SU-DHL-6 (cell line): ENCODE results near the gene TMED10.

Experiments
- EZH2phosphoT487 ChIP-seq: fragments of 200-600 bp; sonication (generic), shearing (Covaris generic); conservative IDR thresholded peaks from 2 replicates; pipeline ENCODE4 v1.6.1; 2018; ENCODE audit warnings: mild to moderate bottlenecking, antibody characterized with exemption, low read length, moderate library complexity, mixed read lengths
- TF ChIP-seq, protein P1 (sequence below): fragments of 200-600 bp; sonication (generic); IDR thresholded peaks from one replicate; pipeline ENCODE4 v1.5.1; 2017; ENCODE audit warnings: antibody characterized with exemption, mild to moderate bottlenecking, low read length, moderate library complexity; ENCODE audit not compliant: insufficient read depth, poor library complexity, severe bottlenecking

DNA sequence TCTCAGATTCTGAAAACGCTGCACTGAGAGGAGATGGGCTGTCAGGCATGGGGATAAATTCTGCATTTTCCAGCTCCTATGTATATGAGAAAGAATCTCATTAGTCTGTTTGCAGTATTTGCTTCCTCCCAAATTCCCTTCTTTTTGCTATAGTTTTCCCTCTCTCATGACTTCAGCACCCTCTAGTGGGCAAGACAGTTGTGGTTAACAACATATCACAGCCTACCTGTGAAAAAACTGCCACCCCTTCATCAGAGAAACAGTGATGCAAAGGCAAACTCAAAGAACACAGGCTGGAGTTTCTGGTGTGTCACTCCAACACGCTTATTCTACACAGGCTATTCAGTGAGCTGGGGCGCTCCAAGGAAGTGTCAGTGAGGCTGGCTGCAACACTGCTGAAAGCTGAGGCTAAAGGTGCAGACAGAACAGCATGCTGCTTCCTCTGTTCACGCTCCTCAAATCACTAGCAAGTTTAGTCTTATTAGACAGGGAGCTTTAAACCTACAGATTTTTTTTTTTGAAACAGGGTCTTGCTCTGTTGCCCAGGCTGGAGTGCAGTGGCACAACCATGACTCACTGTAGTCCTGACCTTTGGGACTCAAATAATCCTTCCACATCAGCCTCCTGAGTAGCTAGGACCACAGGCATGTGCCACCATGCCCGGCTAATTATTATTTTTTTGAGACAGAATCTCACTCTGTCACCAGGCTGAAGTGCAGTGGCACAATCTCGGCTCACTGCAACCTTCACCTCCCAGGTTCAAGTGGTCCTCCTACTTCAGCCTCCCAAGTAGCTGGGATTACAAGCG is 87.6 kb downstream of the TMED10 start:
- TF ChIP-seq, protein P1, sequence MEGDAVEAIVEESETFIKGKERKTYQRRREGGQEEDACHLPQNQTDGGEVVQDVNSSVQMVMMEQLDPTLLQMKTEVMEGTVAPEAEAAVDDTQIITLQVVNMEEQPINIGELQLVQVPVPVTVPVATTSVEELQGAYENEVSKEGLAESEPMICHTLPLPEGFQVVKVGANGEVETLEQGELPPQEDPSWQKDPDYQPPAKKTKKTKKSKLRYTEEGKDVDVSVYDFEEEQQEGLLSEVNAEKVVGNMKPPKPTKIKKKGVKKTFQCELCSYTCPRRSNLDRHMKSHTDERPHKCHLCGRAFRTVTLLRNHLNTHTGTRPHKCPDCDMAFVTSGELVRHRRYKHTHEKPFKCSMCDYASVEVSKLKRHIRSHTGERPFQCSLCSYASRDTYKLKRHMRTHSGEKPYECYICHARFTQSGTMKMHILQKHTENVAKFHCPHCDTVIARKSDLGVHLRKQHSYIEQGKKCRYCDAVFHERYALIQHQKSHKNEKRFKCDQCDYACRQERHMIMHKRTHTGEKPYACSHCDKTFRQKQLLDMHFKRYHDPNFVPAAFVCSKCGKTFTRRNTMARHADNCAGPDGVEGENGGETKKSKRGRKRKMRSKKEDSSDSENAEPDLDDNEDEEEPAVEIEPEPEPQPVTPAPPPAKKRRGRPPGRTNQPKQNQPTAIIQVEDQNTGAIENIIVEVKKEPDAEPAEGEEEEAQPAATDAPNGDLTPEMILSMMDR, result peak; percentile 71
- no peak for TF ChIP-seq EZH2phosphoT487
